ENCODE results near the gene KCNJ1. TPM values are rescaled to one million over a fixed set of nuclear protein-coding genes. Genes with fewer than 3 reads are reported as not detected.

The KCNJ1 gene
- total RNA-seq, 1 experiment from 2014 or later = not detected

DNA sequence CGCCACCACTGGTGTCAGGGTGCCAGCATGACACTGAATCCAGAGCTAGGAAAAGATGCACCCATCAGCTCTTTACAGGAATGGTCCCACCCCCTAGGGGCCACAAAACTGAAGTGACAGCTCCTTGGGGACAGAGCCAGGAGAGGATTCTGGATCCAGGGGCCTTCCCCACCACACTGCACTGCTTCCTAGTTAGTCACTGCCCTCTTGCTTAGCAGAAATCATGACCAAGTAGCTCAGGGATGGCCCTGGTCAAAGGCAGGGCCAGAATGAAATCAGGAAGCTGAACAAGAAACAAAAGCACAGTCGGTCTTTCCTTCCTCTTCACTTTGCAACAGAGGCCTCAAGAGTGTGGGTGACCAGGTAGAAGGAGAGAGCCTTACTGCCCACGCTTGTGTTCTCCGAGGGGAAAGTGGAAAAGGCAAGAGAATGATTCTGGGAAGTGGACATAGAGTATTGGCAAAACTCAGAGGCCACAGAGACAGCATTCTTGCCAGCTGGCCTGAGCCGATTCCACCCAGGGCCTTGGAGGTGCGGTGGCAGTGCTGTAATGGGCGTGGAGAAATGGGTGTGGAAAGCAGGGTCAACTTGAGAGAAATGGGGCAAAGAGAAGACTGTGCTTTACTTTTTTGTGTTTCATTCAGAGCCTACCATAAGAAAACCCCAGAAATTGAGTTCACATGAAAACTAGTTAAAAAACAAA, 39.8 kb downstream of the KCNJ1 start:
- ChIA-PET CTCF (no interaction called here), POLR2A (ENCODE audit: low non-redundant PET) (no interaction called here)
- Histone ChIP-seq H3K9me3 (ENCODE audit: low read depth, low read length, poor library complexity, severe bottlenecking) (no peaks in the 10 kb centered on the region), H3K36me3 (ENCODE audit: insufficient read depth, low read length, poor library complexity, severe bottlenecking) (no peaks in the 10 kb centered on the region), H3K4me3 (ENCODE audit: low read depth, low read length, poor library complexity, severe bottlenecking) (no peak overlapping the region), H3K27ac (ENCODE audit: low read depth, low read length, poor library complexity, severe bottlenecking) (no peak overlapping the region), H3K27me3 (replicated peaks; ENCODE audit: insufficient read depth, low read depth, low read length, poor library complexity) (peaks cover 4% of the 10 kb centered on the region), H3K4me1 (ENCODE audit: insufficient read depth, low read length, poor library complexity, severe bottlenecking) (peaks cover 6% of the 10 kb centered on the region)
- intact Hi-C loops (cut with micrococcal nuclease; ENCODE audit: unreplicated experiment) = no loop called here
- no peak for DNase-seq (ENCODE audit: low spot score)
- no peak for TF ChIP-seq EZH2 (IDR thresholded peaks at IDR 0.05; ENCODE audit: borderline replicate concordance, low read depth, low read length, poor library complexity, severe bottlenecking)
- TF ChIP-seq, protein P1, sequence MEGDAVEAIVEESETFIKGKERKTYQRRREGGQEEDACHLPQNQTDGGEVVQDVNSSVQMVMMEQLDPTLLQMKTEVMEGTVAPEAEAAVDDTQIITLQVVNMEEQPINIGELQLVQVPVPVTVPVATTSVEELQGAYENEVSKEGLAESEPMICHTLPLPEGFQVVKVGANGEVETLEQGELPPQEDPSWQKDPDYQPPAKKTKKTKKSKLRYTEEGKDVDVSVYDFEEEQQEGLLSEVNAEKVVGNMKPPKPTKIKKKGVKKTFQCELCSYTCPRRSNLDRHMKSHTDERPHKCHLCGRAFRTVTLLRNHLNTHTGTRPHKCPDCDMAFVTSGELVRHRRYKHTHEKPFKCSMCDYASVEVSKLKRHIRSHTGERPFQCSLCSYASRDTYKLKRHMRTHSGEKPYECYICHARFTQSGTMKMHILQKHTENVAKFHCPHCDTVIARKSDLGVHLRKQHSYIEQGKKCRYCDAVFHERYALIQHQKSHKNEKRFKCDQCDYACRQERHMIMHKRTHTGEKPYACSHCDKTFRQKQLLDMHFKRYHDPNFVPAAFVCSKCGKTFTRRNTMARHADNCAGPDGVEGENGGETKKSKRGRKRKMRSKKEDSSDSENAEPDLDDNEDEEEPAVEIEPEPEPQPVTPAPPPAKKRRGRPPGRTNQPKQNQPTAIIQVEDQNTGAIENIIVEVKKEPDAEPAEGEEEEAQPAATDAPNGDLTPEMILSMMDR (conservative IDR thresholded peaks at IDR 0.05; ENCODE audit: low read depth, low read length) = no peak
- BruUV-seq (replicated peaks) = no TSS peak

DNA sequence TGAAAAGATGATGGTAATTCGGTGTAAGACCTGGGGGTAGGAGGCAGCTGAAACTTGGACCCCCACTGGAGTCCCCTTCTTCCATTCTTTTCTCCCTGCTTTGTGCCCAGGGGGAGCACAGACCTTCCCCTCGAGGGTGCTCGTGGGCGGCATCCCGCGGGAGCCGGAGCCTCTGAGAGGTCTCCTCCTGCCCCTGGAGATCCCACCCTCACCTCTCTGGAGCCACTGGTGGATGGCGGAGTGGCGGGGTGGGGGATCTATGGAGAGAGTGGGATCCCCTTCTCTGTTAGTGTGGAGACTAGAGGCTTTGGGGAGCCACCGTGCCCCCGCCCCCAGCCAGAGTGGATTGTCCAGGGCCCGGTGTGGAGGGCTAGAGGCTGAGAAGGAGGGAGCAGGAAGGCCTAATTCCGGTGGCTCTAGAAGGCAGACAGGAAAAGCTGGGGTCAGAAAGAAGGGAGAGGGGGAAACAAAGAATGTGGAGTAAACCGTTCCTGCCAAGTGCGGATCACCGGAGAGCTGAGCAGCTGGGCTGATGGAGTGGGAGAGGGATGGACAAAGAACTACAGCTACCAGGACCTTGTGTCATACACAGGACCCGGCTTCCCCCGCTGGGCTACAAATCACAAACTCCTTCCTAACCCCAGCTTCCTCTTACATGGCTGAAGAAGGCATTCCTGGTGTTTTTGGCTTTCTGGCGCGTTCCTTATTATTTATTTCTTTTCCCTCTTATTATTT, 41.9 kb downstream of the KCNJ1 start:
- Histone ChIP-seq H3K4me1 (ENCODE audit: insufficient read depth, low read length, poor library complexity, severe bottlenecking) (no peaks in the 10 kb centered on the region), H3K9me3 (ENCODE audit: low read depth, low read length, poor library complexity, severe bottlenecking) (no peaks in the 10 kb centered on the region), H3K27ac (ENCODE audit: low read depth, low read length, poor library complexity, severe bottlenecking) (no peak overlapping the region), H3K4me3 (ENCODE audit: low read depth, low read length, poor library complexity, severe bottlenecking) (no peak overlapping the region), H3K36me3 (ENCODE audit: insufficient read depth, low read length, poor library complexity, severe bottlenecking) (no peaks in the 10 kb centered on the region), H3K27me3 (replicated peaks; ENCODE audit: insufficient read depth, low read depth, low read length, poor library complexity) (peaks cover 9% of the 10 kb centered on the region)
- no peak for DNase-seq (ENCODE audit: low spot score)
- intact Hi-C loops (cut with micrococcal nuclease; ENCODE audit: unreplicated experiment) = no loop called here
- ChIA-PET POLR2A (ENCODE audit: low non-redundant PET) (no interaction called here), CTCF (no interaction called here)
- TF ChIP-seq, protein P1 (conservative IDR thresholded peaks at IDR 0.05; ENCODE audit: low read depth, low read length) = no peak
- TF ChIP-seq EZH2 (IDR thresholded peaks at IDR 0.05; ENCODE audit: borderline replicate concordance, low read depth, low read length, poor library complexity, severe bottlenecking) = no peak
- no TSS peak for BruUV-seq (replicated peaks)

DNA sequence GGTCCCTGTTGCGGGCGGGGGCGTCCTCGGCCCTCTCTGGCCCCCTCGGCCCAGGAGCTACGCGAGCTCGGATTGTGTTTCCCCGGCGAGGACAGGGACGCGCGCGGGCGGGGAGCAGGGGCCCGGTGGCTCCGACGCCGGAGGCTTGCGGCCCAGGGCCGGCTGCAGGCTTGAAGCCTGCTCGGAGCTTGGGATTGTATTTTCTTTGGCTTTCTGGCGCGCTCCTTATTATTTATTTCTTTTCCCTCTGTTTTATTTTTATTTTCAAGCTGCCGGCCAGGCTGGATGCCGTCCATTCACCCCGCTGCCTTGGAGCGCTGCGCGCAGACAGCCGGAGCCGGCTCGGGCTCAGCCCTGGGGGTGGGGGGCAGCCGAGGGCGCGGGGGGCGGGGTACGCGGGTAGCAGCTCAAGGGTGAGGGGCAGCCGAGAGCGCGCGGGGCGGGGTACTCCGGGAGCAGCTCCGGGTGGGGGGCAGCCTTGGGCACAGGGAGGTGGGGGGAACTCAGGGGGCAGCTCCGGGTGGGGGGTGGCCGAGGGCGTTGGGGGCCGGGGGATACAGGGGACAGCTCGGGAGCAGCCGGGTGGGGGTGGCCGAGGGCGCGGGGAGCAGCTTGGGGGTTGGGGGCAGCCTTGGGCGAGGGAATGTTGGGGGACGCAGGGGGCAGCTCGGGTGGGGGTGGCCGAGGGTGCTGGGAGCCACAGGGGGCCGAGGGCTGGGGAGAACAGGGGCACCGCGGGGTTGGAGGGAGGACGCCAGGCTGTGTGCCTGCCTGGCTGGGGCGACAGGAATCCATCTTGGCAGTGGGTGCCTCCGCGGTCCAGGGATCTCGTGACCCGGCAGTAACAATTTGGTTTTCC, 42.7 kb downstream of the KCNJ1 start:
- CTCF ChIA-PET = interaction anchor here (0.8 kb wide), 1 partner anchor 35 kb away, joined by 8 read pairs; no protein-coding TSS in a partner anchor
- BruUV-seq (replicated peaks) = no TSS peak

More for the DNA sequence above, 42.7 kb downstream of the KCNJ1 start:
- Histone ChIP-seq H3K9me3 (ENCODE audit: low read depth, low read length, poor library complexity, severe bottlenecking) (no peaks in the 10 kb centered on the region), H3K36me3 (ENCODE audit: insufficient read depth, low read length, poor library complexity, severe bottlenecking) (no peaks in the 10 kb centered on the region), H3K4me1 (ENCODE audit: insufficient read depth, low read length, poor library complexity, severe bottlenecking) (no peaks in the 10 kb centered on the region), H3K27ac (ENCODE audit: low read depth, low read length, poor library complexity, severe bottlenecking) (no peak overlapping the region), H3K4me3 (ENCODE audit: low read depth, low read length, poor library complexity, severe bottlenecking) (no peak overlapping the region), H3K27me3 (replicated peaks; ENCODE audit: insufficient read depth, low read depth, low read length, poor library complexity) (peaks cover 15% of the 10 kb centered on the region)
- intact Hi-C loops (cut with micrococcal nuclease; ENCODE audit: unreplicated experiment) = no loop called here
- no peak for DNase-seq (ENCODE audit: low spot score)
- TF ChIP-seq, protein P1 (conservative IDR thresholded peaks at IDR 0.05; ENCODE audit: low read depth, low read length) = no peak
- no peak for TF ChIP-seq EZH2 (IDR thresholded peaks at IDR 0.05; ENCODE audit: borderline replicate concordance, low read depth, low read length, poor library complexity, severe bottlenecking)
- POLR2A ChIA-PET (ENCODE audit: low non-redundant PET) = no interaction called here

Measured in A673 (cell line).